Caco-2 (cell line): ENCODE data around the gene ZNF777. TPM values are rescaled to one million over a fixed set of nuclear protein-coding genes. Genes with fewer than 3 reads are reported as not detected.

ENCODE experiments used
- BruUV-seq: library from RNA; stranded (reverse); fragments of 400-500 nt; replicated peaks from 2 replicates; lab custom pipeline; 2021; lab: Mats Ljungman, UMichigan
- CTCF ChIA-PET: fragments of 300-600 bp; sonication (Branson Sonifier 250); formaldehyde crosslinking; loops from one replicate; lab custom pipeline; 2022; ENCODE audit warnings: antibody characterized with exemption; lab: Charles Lee
- POLR2A ChIA-PET: fragments of 300-600 bp; sonication (Branson Sonifier 250); formaldehyde crosslinking; loops from one replicate; lab custom pipeline; 2022; ENCODE audit warnings: antibody characterized with exemption; lab: Charles Lee
- DNase-seq, 2 experiments: peaks; one replicate each; pipeline versions ENCODE4 v3.0.0 to v3.0.0-alpha.2; 2020 to 2022
- H3K27me3 ChIP-seq: replicated peaks from 2 replicates; pipeline ENCODE4 v1.6.0; 2011; ENCODE audit warnings: low read length; ENCODE audit not compliant: control insufficient read depth, insufficient read depth
- H3K36me3 ChIP-seq: 2 replicates; pipeline ENCODE4 v1.5.1; 2011; ENCODE audit warnings: low read length; ENCODE audit not compliant: control insufficient read depth, insufficient read depth
- H3K4me1 ChIP-seq: fragments of 250-450 bp; sonication (Bioruptor Pico); 2 replicates; pipeline ENCODE4 v1.5.1; 2020; ENCODE audit warnings: mild to moderate bottlenecking
- H3K4me3 ChIP-seq: 2 replicates; pipeline ENCODE4 v1.5.1; 2011; ENCODE audit warnings: low read depth, mild to moderate bottlenecking, control low read depth, low read length
- H3K9me3 ChIP-seq: fragments of 250-450 bp; sonication (Bioruptor Pico); 2 replicates; pipeline ENCODE4 v1.5.1; 2020; ENCODE audit warnings: mild to moderate bottlenecking, moderate library complexity
- H3K27ac Mint-ChIP-seq: one replicate; pipeline ENCODE4 v1.8.0; 2022; ENCODE audit warnings: mixed read lengths; ENCODE audit not compliant: unreplicated experiment
- H3K27me3 Mint-ChIP-seq: one replicate; pipeline ENCODE4 v1.8.0; 2022; ENCODE audit warnings: mixed read lengths; ENCODE audit not compliant: insufficient read depth, unreplicated experiment
- H3K36me3 Mint-ChIP-seq: one replicate; pipeline ENCODE4 v1.8.0; 2022; ENCODE audit warnings: mild to moderate bottlenecking, mixed read lengths; ENCODE audit not compliant: insufficient read depth, unreplicated experiment
- H3K4me1 Mint-ChIP-seq: one replicate; pipeline ENCODE4 v1.8.0; 2022; ENCODE audit warnings: low read depth, mixed read lengths; ENCODE audit not compliant: unreplicated experiment
- H3K4me3 Mint-ChIP-seq: one replicate; pipeline ENCODE4 v1.8.0; 2022; ENCODE audit warnings: mild to moderate bottlenecking, moderate library complexity, mixed read lengths; ENCODE audit not compliant: unreplicated experiment
- H3K9me3 Mint-ChIP-seq: one replicate; pipeline ENCODE4 v1.8.0; 2022; ENCODE audit warnings: mixed read lengths; ENCODE audit not compliant: unreplicated experiment
- CTCF ChIP-seq, 2 experiments: fragments of 200-600 bp in 1 of 2; IDR thresholded peaks; 1 replicate in 1 of 2; 2 replicates in 1 of 2; pipeline versions ENCODE4 v1.5.1 to v1.8.0; 2011 to 2022; ENCODE audit warnings: antibody characterized with exemption in 1 of 2, control low read depth in 1 of 2, inconsistent platforms in 1 of 2, low read depth in 1 of 2, low read length in 1 of 2, mild to moderate bottlenecking in 1 of 2, moderate library complexity in 1 of 2; ENCODE audit not compliant: insufficient read depth in 1 of 2, severe bottlenecking in 1 of 2, unreplicated experiment in 1 of 2
- intact Hi-C: fragments of 100-400 bp; cut with micrococcal nuclease; formaldehyde crosslinking; loops from one replicate; pipeline ENCODE4 v1.10.0; 2022; ENCODE audit not compliant: unreplicated experiment
- total RNA-seq: library from RNA; stranded (reverse); gene quantifications from 2 replicates; pipeline ENCODE4 v1.2.3, GENCODE V29; 2022

The ZNF777 gene
- total RNA-seq, 1 experiment from 2014 or later: 22.7 TPM

- Histone ChIP-seq H3K4me1 (no peaks in the 10 kb centered on the region), H3K4me3 (no peak overlapping the region), H3K27me3 (no peaks in the 10 kb centered on the region), H3K36me3 (no peaks in the 10 kb centered on the region), H3K9me3 (peaks cover 11% of the 10 kb centered on the region; the same call in 1 of the 2 replicates)
- ChIA-PET POLR2A (no interaction called here), CTCF (no interaction called here)
- Mint-ChIP-seq H3K9me3 (peaks cover 16% of the 10 kb centered on the region), H3K4me3 (no peak overlapping the region), H3K27me3 (peaks cover 3% of the 10 kb centered on the region), H3K4me1 (no peaks in the 10 kb centered on the region), H3K27ac (no peak overlapping the region), H3K36me3 (peaks cover 16% of the 10 kb centered on the region)
- intact Hi-C loops: no loop called here
- peak in 1 of 2 experiments; percentile 18 for DNase-seq
- BruUV-seq: no TSS peak
- no peak for TF ChIP-seq CTCF (IDR thresholded peaks at IDR 0.05; ENCODE audit: insufficient read depth in 1 of 2, low read depth in 1 of 2, low read length in 1 of 2, severe bottlenecking in 1 of 2, unreplicated experiment in 1 of 2)
Measured at GRCh38 chr7:149467321-149467859, 6.5 kb upstream of the ZNF777 start.

- DNase-seq: no peak
- H3K27me3 ChIP-seq: no peaks in the 10 kb centered on the region
- no peaks in the 10 kb centered on the region for H3K4me1 ChIP-seq
- no peak overlapping the region for H3K4me3 ChIP-seq
- peaks cover 11% of the 10 kb centered on the region; the same call in 1 of the 2 replicates for H3K9me3 ChIP-seq
- CTCF ChIA-PET: no interaction called here
- no peaks in the 10 kb centered on the region for H3K36me3 ChIP-seq
- TF ChIP-seq CTCF (IDR thresholded peaks at IDR 0.05; ENCODE audit: insufficient read depth in 1 of 2, low read depth in 1 of 2, low read length in 1 of 2, severe bottlenecking in 1 of 2, unreplicated experiment in 1 of 2): no peak
- BruUV-seq: no TSS peak
- no peak overlapping the region for H3K27ac Mint-ChIP-seq
- H3K36me3 Mint-ChIP-seq: peaks cover 9% of the 10 kb centered on the region
- intact Hi-C loops: no loop called here
- peaks cover 3% of the 10 kb centered on the region for H3K27me3 Mint-ChIP-seq
- H3K4me1 Mint-ChIP-seq: peaks cover 1% of the 10 kb centered on the region
- POLR2A ChIA-PET: no interaction called here
- H3K4me3 Mint-ChIP-seq: no peak overlapping the region
- H3K9me3 Mint-ChIP-seq: peaks cover 16% of the 10 kb centered on the region
Measured at GRCh38 chr7:149466364-149466763, 5.5 kb upstream of the ZNF777 start.

- no TSS peak for BruUV-seq
- ChIA-PET CTCF (no interaction called here), POLR2A (no interaction called here)
- TF ChIP-seq CTCF (IDR thresholded peaks at IDR 0.05; ENCODE audit: insufficient read depth in 1 of 2, low read depth in 1 of 2, low read length in 1 of 2, severe bottlenecking in 1 of 2, unreplicated experiment in 1 of 2): no peak
- no peak overlapping the region for H3K27ac Mint-ChIP-seq
- intact Hi-C loops: no loop called here
- H3K36me3 Mint-ChIP-seq: no peaks in the 10 kb centered on the region
- no peak overlapping the region for H3K4me3 Mint-ChIP-seq
- Histone ChIP-seq H3K4me3 (no peak overlapping the region), H3K27me3 (no peaks in the 10 kb centered on the region), H3K9me3 (peaks cover 11% of the 10 kb centered on the region; the same call in 1 of the 2 replicates), H3K4me1 (no peaks in the 10 kb centered on the region), H3K36me3 (no peaks in the 10 kb centered on the region)
- H3K9me3 Mint-ChIP-seq: peaks cover 16% of the 10 kb centered on the region
- peaks cover 6% of the 10 kb centered on the region for H3K27me3 Mint-ChIP-seq
- DNase-seq: no peak
- H3K4me1 Mint-ChIP-seq: peaks cover 7% of the 10 kb centered on the region
Measured at GRCh38 chr7:149463500-149464161, 2.8 kb upstream of the ZNF777 start.
